ENCODE measurements around the gene CGNL1. TPM values are rescaled to one million over a fixed set of nuclear protein-coding genes. Genes with fewer than 3 reads are reported as not detected.

Gene CGNL1
- total RNA-seq, 1 donor from 2014 or later: 5.4 TPM

DNA sequence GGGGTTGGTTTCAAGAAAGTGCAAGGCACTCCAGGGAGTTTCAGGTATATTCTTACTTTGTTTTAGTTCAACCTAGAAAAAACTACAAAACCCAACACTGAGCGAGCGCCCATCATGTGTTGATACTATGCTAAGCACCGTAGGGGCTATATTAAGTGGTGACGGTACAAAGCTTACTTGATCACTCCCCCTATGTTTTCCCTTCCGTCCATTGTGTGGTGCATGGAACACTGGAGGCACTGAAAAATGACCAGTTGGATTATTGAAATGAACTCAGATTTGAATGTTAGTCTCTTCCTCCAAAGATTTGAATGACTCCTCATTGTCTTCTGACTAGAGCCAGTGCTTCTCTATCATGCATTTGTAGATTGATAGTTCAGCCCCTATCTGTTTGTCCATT lies 222.0 kb downstream of the CGNL1 start:
- DNase-seq: no peak
- TF ChIP-seq, protein P1, sequence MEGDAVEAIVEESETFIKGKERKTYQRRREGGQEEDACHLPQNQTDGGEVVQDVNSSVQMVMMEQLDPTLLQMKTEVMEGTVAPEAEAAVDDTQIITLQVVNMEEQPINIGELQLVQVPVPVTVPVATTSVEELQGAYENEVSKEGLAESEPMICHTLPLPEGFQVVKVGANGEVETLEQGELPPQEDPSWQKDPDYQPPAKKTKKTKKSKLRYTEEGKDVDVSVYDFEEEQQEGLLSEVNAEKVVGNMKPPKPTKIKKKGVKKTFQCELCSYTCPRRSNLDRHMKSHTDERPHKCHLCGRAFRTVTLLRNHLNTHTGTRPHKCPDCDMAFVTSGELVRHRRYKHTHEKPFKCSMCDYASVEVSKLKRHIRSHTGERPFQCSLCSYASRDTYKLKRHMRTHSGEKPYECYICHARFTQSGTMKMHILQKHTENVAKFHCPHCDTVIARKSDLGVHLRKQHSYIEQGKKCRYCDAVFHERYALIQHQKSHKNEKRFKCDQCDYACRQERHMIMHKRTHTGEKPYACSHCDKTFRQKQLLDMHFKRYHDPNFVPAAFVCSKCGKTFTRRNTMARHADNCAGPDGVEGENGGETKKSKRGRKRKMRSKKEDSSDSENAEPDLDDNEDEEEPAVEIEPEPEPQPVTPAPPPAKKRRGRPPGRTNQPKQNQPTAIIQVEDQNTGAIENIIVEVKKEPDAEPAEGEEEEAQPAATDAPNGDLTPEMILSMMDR (IDR thresholded peaks at IDR 0.05; ENCODE audit: partially characterized antibody, unreplicated experiment): no peak
- no peak overlapping the region for H3K4me3 Mint-ChIP-seq (ENCODE audit: unreplicated experiment)
- H3K4me1 Mint-ChIP-seq (ENCODE audit: low read depth, unreplicated experiment): peaks cover 14% of the 10 kb centered on the region
- H3K36me3 Mint-ChIP-seq (ENCODE audit: unreplicated experiment): no peaks in the 10 kb centered on the region
- no peaks in the 10 kb centered on the region for H3K27me3 Mint-ChIP-seq (ENCODE audit: unreplicated experiment)
- no peak overlapping the region for H3K27ac Mint-ChIP-seq (ENCODE audit: unreplicated experiment)
- no peaks in the 10 kb centered on the region for H3K9me3 Mint-ChIP-seq (ENCODE audit: unreplicated experiment)

- Mint-ChIP-seq H3K4me3 (ENCODE audit: unreplicated experiment) (no peak overlapping the region), H3K36me3 (ENCODE audit: unreplicated experiment) (no peaks in the 10 kb centered on the region), H3K4me1 (ENCODE audit: low read depth, unreplicated experiment) (peaks cover 14% of the 10 kb centered on the region)
Observed at GRCh38 chr15:57599296-57599810, 223.0 kb downstream of the CGNL1 start.

DNA sequence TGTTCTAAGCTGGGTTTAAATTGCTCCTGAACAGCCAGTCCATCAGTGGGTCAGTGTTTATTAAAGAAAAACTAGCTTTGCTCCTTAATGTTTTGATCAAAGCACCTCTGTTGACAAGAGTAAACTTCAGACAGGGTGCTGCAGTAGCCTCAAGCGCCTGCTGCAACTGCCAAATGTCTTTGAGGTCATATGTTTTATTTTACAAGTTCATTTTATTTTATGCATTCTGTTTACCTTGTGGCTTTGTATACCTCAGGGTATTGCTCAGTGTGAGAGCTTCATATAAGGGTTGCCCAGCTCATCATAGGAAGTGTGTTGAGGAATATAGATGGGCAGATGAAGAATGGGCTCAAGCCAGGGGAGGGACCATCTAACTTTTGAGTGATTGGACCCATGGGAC lies 223.9 kb downstream of the CGNL1 start:
- DNase-seq: no peak
- H3K9me3 Mint-ChIP-seq (ENCODE audit: unreplicated experiment): no peaks in the 10 kb centered on the region
- no peaks in the 10 kb centered on the region for H3K36me3 Mint-ChIP-seq (ENCODE audit: unreplicated experiment)
- TF ChIP-seq, protein P1 (IDR thresholded peaks at IDR 0.05; ENCODE audit: partially characterized antibody, unreplicated experiment): no peak
- no peaks in the 10 kb centered on the region for H3K27me3 Mint-ChIP-seq (ENCODE audit: unreplicated experiment)
- no peak overlapping the region for H3K4me3 Mint-ChIP-seq (ENCODE audit: unreplicated experiment)
- H3K27ac Mint-ChIP-seq (ENCODE audit: unreplicated experiment): no peak overlapping the region
- peaks cover 18% of the 10 kb centered on the region for H3K4me1 Mint-ChIP-seq (ENCODE audit: low read depth, unreplicated experiment)

More at GRCh38 chr15:57599296-57599810, 223.0 kb downstream of the CGNL1 start:
- H3K9me3 Mint-ChIP-seq (ENCODE audit: unreplicated experiment): no peaks in the 10 kb centered on the region
- DNase-seq: no peak
- no peak overlapping the region for H3K27ac Mint-ChIP-seq (ENCODE audit: unreplicated experiment)
- no peaks in the 10 kb centered on the region for H3K27me3 Mint-ChIP-seq (ENCODE audit: unreplicated experiment)
- TF ChIP-seq, protein P1 (IDR thresholded peaks at IDR 0.05; ENCODE audit: partially characterized antibody, unreplicated experiment): no peak

Other genes with a start within 250 kb of the CGNL1 start
- gene MYZAP, start 215.4 kb downstream of the CGNL1 start, total RNA-seq (ENCODE audit: unreplicated experiment): not detected

Data from glutamatergic neuron (in vitro differentiated cells).